SK-N-SH (cell line): ENCODE data around the gene PLEKHG3.

Experiments used
- CHD2 ChIP-seq: fragments of 150-350 bp; IDR thresholded peaks from 2 replicates; pipeline ENCODE4 v1.6.1; 2018; ENCODE audit warnings: low read length; ENCODE audit not compliant: partially characterized antibody
- GATA2 ChIP-seq: sonication (generic); formaldehyde crosslinking; IDR thresholded peaks from 2 replicates; pipeline ENCODE4 v1.5.0; 2020; ENCODE audit warnings: mild to moderate bottlenecking, missing genetic modification reagents
- SIN3A ChIP-seq: IDR thresholded peaks from 2 replicates; pipeline ENCODE4 v1.6.1; 2012; ENCODE audit warnings: low read depth, mild to moderate bottlenecking, low read length, moderate library complexity, borderline replicate concordance
- USF2 ChIP-seq: fragments of 150-350 bp; IDR thresholded peaks from 2 replicates; pipeline ENCODE4 v1.6.1; 2017; ENCODE audit warnings: antibody characterized with exemption, low read length, low read depth, borderline replicate concordance
- TF ChIP-seq, protein P1 (sequence below): fragments of 200-600 bp; sonication (generic); IDR thresholded peaks from 2 replicates; pipeline ENCODE4 v1.6.1; 2017; ENCODE audit warnings: antibody characterized with exemption, mild to moderate bottlenecking, moderate library complexity

- TF ChIP-seq, protein P1, sequence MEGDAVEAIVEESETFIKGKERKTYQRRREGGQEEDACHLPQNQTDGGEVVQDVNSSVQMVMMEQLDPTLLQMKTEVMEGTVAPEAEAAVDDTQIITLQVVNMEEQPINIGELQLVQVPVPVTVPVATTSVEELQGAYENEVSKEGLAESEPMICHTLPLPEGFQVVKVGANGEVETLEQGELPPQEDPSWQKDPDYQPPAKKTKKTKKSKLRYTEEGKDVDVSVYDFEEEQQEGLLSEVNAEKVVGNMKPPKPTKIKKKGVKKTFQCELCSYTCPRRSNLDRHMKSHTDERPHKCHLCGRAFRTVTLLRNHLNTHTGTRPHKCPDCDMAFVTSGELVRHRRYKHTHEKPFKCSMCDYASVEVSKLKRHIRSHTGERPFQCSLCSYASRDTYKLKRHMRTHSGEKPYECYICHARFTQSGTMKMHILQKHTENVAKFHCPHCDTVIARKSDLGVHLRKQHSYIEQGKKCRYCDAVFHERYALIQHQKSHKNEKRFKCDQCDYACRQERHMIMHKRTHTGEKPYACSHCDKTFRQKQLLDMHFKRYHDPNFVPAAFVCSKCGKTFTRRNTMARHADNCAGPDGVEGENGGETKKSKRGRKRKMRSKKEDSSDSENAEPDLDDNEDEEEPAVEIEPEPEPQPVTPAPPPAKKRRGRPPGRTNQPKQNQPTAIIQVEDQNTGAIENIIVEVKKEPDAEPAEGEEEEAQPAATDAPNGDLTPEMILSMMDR, result no peak
- TF ChIP-seq USF2 (no peak), SIN3A (no peak), GATA2 (CRISPR knock-in tag) (no peak), CHD2 (no peak)
These were observed 10.3 kb downstream of the PLEKHG3 start for GRCh38 chr14:64714432-64715025.
